HL-60 (cell line): ENCODE data around the gene SUGT1.
"Not testable (repeated sequence)": the region's sequence is repeated elsewhere in the genome, so short reads cannot be mapped to it uniquely, and the experiment has no call there.

Experiments used
- POLR2AphosphoS5 ChIP-seq: IDR thresholded peaks from 2 replicates; pipeline ENCODE4 v1.6.1; 2012; ENCODE audit warnings: low read depth
- SPI1 ChIP-seq: IDR thresholded peaks from 2 replicates; pipeline ENCODE4 v1.6.1; 2012; ENCODE audit warnings: low read depth, mild to moderate bottlenecking, borderline replicate concordance
- TF ChIP-seq, protein P1 (sequence below): IDR thresholded peaks from one replicate; pipeline ENCODE4 v1.5.1; 2011; ENCODE audit warnings: low read length, control low read depth, inconsistent platforms; ENCODE audit not compliant: insufficient read depth

DNA sequence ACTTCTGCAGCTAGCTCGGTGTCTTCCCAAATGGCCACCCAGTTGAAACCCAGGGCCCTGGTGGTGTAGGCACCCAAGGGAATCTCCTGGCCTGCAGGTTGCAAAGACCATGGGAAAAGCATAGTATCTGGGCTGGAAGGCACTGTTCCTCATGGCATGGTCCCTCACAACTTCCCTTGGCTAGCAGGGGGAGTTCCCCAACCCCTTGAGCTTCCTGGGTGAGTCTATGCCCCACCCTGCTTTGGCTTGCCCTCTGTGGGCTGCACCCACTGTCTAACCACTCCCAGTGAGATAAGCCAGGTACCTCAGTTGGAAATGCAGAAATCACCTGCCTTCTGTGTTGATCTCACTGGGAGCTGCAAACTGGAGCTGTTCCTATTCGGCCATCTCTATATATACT, 68.7 kb downstream of the SUGT1 start:
- TF ChIP-seq, protein P1, sequence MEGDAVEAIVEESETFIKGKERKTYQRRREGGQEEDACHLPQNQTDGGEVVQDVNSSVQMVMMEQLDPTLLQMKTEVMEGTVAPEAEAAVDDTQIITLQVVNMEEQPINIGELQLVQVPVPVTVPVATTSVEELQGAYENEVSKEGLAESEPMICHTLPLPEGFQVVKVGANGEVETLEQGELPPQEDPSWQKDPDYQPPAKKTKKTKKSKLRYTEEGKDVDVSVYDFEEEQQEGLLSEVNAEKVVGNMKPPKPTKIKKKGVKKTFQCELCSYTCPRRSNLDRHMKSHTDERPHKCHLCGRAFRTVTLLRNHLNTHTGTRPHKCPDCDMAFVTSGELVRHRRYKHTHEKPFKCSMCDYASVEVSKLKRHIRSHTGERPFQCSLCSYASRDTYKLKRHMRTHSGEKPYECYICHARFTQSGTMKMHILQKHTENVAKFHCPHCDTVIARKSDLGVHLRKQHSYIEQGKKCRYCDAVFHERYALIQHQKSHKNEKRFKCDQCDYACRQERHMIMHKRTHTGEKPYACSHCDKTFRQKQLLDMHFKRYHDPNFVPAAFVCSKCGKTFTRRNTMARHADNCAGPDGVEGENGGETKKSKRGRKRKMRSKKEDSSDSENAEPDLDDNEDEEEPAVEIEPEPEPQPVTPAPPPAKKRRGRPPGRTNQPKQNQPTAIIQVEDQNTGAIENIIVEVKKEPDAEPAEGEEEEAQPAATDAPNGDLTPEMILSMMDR = not testable (repeated sequence)
- not testable (repeated sequence) for TF ChIP-seq POLR2AphosphoS5, SPI1
